ENCODE measurements around the gene FOXA3.

FOXA3 gene

GRCh38 chr19:45872095-45872919 is 8.2 kb downstream of the FOXA3 start:
- H3K9me3 ChIP-seq (ENCODE audit: low read length) = no peaks in the 10 kb centered on the region
- H3K27me3 ChIP-seq (ENCODE audit: insufficient read depth, low read length) = no peaks in the 10 kb centered on the region
- peaks cover 14% of the 10 kb centered on the region for H3K4me1 ChIP-seq (ENCODE audit: insufficient read depth, low read length)
- H3K36me3 ChIP-seq (ENCODE audit: insufficient read depth, low read length) = no peaks in the 10 kb centered on the region
- H2AFZ ChIP-seq (ENCODE audit: low read depth, low read length) = no peak overlapping the region
- no peak overlapping the region for H3K4me3 ChIP-seq (ENCODE audit: low read length)

- Histone ChIP-seq H2AFZ (ENCODE audit: low read depth, low read length) (no peak overlapping the region), H3K9me3 (ENCODE audit: low read length) (no peaks in the 10 kb centered on the region), H3K27me3 (ENCODE audit: insufficient read depth, low read length) (no peaks in the 10 kb centered on the region), H3K4me1 (ENCODE audit: insufficient read depth, low read length) (peaks cover 14% of the 10 kb centered on the region), H3K4me3 (ENCODE audit: low read length) (no peak overlapping the region), H3K36me3 (ENCODE audit: insufficient read depth, low read length) (no peaks in the 10 kb centered on the region)
These were observed 9.2 kb downstream of the FOXA3 start for GRCh38 chr19:45873219-45873772.

- no peaks in the 10 kb centered on the region for H3K27me3 ChIP-seq (ENCODE audit: insufficient read depth, low read length)
- no peaks in the 10 kb centered on the region for H3K9me3 ChIP-seq (ENCODE audit: low read length)
- H3K4me1 ChIP-seq (ENCODE audit: insufficient read depth, low read length) = peaks cover 14% of the 10 kb centered on the region
- no peak overlapping the region for H3K4me3 ChIP-seq (ENCODE audit: low read length)
- no peak overlapping the region for H2AFZ ChIP-seq (ENCODE audit: low read depth, low read length)
- H3K36me3 ChIP-seq (ENCODE audit: insufficient read depth, low read length) = no peaks in the 10 kb centered on the region
These were observed 10.5 kb downstream of the FOXA3 start for GRCh38 chr19:45874620-45874966.

- peak overlapping the region; percentile 88 for H2AFZ ChIP-seq (ENCODE audit: low read depth, low read length)
- H3K4me1 ChIP-seq (ENCODE audit: insufficient read depth, low read length) = peaks cover 14% of the 10 kb centered on the region
- no peak overlapping the region for H3K4me3 ChIP-seq (ENCODE audit: low read length)
- H3K9me3 ChIP-seq (ENCODE audit: low read length) = no peaks in the 10 kb centered on the region
- no peaks in the 10 kb centered on the region for H3K36me3 ChIP-seq (ENCODE audit: insufficient read depth, low read length)
- no peaks in the 10 kb centered on the region for H3K27me3 ChIP-seq (ENCODE audit: insufficient read depth, low read length)
These were observed 12.0 kb downstream of the FOXA3 start for GRCh38 chr19:45876161-45876410.

- no peaks in the 10 kb centered on the region for H3K9me3 ChIP-seq (ENCODE audit: low read length)
- peak overlapping the region; percentile 88 for H2AFZ ChIP-seq (ENCODE audit: low read depth, low read length)
- no peak overlapping the region for H3K4me3 ChIP-seq (ENCODE audit: low read length)
These were observed 12.5 kb downstream of the FOXA3 start for GRCh38 chr19:45876411-45877197.

GRCh38 chr19:45878043-45878794 is 14.1 kb downstream of the FOXA3 start:
- H2AFZ ChIP-seq (ENCODE audit: low read depth, low read length) = no peak overlapping the region
- no peaks in the 10 kb centered on the region for H3K27me3 ChIP-seq (ENCODE audit: insufficient read depth, low read length)
- H3K4me3 ChIP-seq (ENCODE audit: low read length) = no peak overlapping the region
- no peaks in the 10 kb centered on the region for H3K9me3 ChIP-seq (ENCODE audit: low read length)
- H3K4me1 ChIP-seq (ENCODE audit: insufficient read depth, low read length) = peaks cover 14% of the 10 kb centered on the region
- H3K36me3 ChIP-seq (ENCODE audit: insufficient read depth, low read length) = peaks cover 3% of the 10 kb centered on the region

More at GRCh38 chr19:45876411-45877197, 12.5 kb downstream of the FOXA3 start:
- Histone ChIP-seq H3K4me1 (ENCODE audit: insufficient read depth, low read length) (peaks cover 14% of the 10 kb centered on the region), H3K27me3 (ENCODE audit: insufficient read depth, low read length) (no peaks in the 10 kb centered on the region), H3K36me3 (ENCODE audit: insufficient read depth, low read length) (no peaks in the 10 kb centered on the region)

- Histone ChIP-seq H2AFZ (ENCODE audit: low read depth, low read length) (no peak overlapping the region), H3K36me3 (ENCODE audit: insufficient read depth, low read length) (peaks cover 8% of the 10 kb centered on the region), H3K9me3 (ENCODE audit: low read length) (no peaks in the 10 kb centered on the region), H3K4me3 (ENCODE audit: low read length) (no peak overlapping the region), H3K4me1 (ENCODE audit: insufficient read depth, low read length) (peaks cover 15% of the 10 kb centered on the region), H3K27me3 (ENCODE audit: insufficient read depth, low read length) (no peaks in the 10 kb centered on the region)
These were observed 14.9 kb downstream of the FOXA3 start for GRCh38 chr19:45879055-45879454.

- no peak overlapping the region for H3K4me3 ChIP-seq (ENCODE audit: low read length)
- H3K36me3 ChIP-seq (ENCODE audit: insufficient read depth, low read length) = peaks cover 16% of the 10 kb centered on the region
- H2AFZ ChIP-seq (ENCODE audit: low read depth, low read length) = no peak overlapping the region
- H3K27me3 ChIP-seq (ENCODE audit: insufficient read depth, low read length) = no peaks in the 10 kb centered on the region
- H3K4me1 ChIP-seq (ENCODE audit: insufficient read depth, low read length) = peaks cover 18% of the 10 kb centered on the region
- no peaks in the 10 kb centered on the region for H3K9me3 ChIP-seq (ENCODE audit: low read length)
These were observed 15.8 kb downstream of the FOXA3 start for GRCh38 chr19:45879971-45880370.

GRCh38 chr19:45881082-45881908 is 17.2 kb downstream of the FOXA3 start:
- peaks cover 22% of the 10 kb centered on the region for H3K4me1 ChIP-seq (ENCODE audit: insufficient read depth, low read length)
- H3K9me3 ChIP-seq (ENCODE audit: low read length) = no peaks in the 10 kb centered on the region
- H3K36me3 ChIP-seq (ENCODE audit: insufficient read depth, low read length) = peaks cover 16% of the 10 kb centered on the region
- H3K27me3 ChIP-seq (ENCODE audit: insufficient read depth, low read length) = no peaks in the 10 kb centered on the region
- H2AFZ ChIP-seq (ENCODE audit: low read depth, low read length) = no peak overlapping the region
- no peak overlapping the region for H3K4me3 ChIP-seq (ENCODE audit: low read length)

GRCh38 chr19:45881909-45882528 is 17.9 kb downstream of the FOXA3 start:
- peaks cover 19% of the 10 kb centered on the region for H3K4me1 ChIP-seq (ENCODE audit: insufficient read depth, low read length)
- no peak overlapping the region for H2AFZ ChIP-seq (ENCODE audit: low read depth, low read length)
- peaks cover 16% of the 10 kb centered on the region for H3K36me3 ChIP-seq (ENCODE audit: insufficient read depth, low read length)
- no peak overlapping the region for H3K4me3 ChIP-seq (ENCODE audit: low read length)
- H3K9me3 ChIP-seq (ENCODE audit: low read length) = no peaks in the 10 kb centered on the region
- no peaks in the 10 kb centered on the region for H3K27me3 ChIP-seq (ENCODE audit: insufficient read depth, low read length)

GRCh38 chr19:45882652-45883585 is 18.8 kb downstream of the FOXA3 start:
- Histone ChIP-seq H3K36me3 (ENCODE audit: insufficient read depth, low read length) (peaks cover 16% of the 10 kb centered on the region), H3K4me1 (ENCODE audit: insufficient read depth, low read length) (peaks cover 20% of the 10 kb centered on the region), H2AFZ (ENCODE audit: low read depth, low read length) (no peak overlapping the region), H3K4me3 (ENCODE audit: low read length) (no peak overlapping the region), H3K9me3 (ENCODE audit: low read length) (no peaks in the 10 kb centered on the region), H3K27me3 (ENCODE audit: insufficient read depth, low read length) (no peaks in the 10 kb centered on the region)

Measured in neuron (in vitro differentiated cells).